NCI-H1694 (cell line): ENCODE data around the gene ASCC3.

ENCODE experiments used
- DNase-seq: peaks from one replicate; lab custom pipeline; 2025; lab: John Stamatoyannopoulos, UW

Gene ASCC3

DNA sequence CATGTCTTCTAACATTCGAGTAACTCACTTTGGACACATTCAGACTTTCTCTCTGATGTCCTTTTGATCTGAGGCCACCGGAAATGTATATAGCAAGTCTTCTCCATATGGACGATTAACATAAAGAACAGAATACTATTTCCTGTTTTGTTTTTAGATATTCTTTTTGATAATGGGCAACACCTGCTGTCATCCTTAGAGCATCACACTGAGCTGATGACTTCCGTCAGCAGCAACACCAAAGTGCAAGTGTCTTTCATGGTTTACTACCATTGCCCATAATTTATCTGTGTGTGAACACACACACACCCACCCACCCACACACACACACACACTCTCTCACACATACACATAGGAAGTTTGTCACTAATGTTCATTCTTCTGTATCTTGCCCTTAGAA lies 303.7 kb downstream of the ASCC3 start:
- no peak for DNase-seq

GRCh38 chr6:100575921-100576320 lies 305.2 kb downstream of the ASCC3 start:
- no peak for DNase-seq

- DNase-seq: no peak
Measured at GRCh38 chr6:100574836-100575235, 306.3 kb downstream of the ASCC3 start.

- DNase-seq: no peak
Measured at GRCh38 chr6:100573166-100573565, 308.0 kb downstream of the ASCC3 start.

DNA sequence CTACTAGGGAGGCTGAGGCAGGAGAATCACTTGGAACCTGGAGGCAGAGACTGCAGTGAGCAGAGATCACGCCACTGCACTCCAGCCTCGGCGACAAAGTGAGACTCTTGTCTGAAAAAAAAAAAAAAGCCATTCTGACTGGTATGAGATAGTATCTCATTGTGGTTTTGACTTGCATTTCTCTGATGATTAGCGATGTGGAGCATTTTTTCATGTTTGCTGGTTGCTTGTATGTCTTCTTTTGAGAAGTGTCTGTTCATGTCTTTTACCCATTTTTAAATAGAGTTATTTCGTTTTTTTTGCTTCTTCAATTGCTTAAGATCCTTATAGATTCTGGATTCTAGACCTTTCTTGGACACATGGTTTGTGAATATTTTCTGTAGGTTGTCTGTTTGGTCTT lies 312.9 kb downstream of the ASCC3 start:
- DNase-seq: no peak

GRCh38 chr6:100566563-100566962 lies 314.6 kb downstream of the ASCC3 start:
- DNase-seq: no peak

GRCh38 chr6:100565439-100566104 lies 315.6 kb downstream of the ASCC3 start:
- DNase-seq: no peak

- no peak for DNase-seq
Measured at GRCh38 chr6:100559859-100560258, 321.3 kb downstream of the ASCC3 start.

- no peak for DNase-seq
Measured at GRCh38 chr6:100554228-100554627, 326.9 kb downstream of the ASCC3 start.

GRCh38 chr6:100553243-100553642 lies 327.9 kb downstream of the ASCC3 start:
- DNase-seq: no peak

DNA sequence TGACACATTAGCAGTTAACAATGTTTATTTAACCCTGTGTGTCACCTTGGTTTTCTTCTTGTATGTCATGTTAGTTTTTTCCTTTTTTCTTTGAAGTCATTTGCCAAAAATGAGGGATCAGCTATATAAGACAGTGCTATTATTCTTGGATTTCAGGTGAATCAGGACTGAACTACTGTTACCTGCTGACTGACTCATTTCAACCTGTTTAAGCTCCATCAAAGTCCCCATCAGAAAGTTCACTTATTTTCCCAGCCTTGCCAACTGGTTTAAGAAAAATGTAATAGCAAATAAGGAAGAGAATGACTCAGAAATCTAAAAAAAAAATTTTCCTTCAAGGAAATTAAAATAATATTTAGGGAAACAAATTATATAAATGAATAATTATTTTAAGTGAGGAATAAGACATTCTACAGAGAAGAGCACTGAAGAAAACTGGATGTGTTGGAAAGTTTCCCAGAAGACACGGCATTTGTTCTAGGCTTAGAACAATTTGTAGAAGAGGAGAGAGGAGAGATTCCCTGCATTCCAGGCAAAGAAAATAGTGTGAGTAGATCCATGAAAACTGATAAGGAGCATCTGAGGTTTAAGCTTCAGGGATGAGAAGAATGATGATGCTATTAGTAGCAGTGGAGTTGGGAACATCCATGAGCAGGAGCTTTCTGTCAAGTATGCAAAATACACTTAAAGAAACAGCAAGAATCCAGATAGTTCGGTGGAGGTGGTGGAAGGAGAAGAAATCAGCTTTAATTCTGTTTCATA lies 331.5 kb downstream of the ASCC3 start:
- DNase-seq: no peak

DNA sequence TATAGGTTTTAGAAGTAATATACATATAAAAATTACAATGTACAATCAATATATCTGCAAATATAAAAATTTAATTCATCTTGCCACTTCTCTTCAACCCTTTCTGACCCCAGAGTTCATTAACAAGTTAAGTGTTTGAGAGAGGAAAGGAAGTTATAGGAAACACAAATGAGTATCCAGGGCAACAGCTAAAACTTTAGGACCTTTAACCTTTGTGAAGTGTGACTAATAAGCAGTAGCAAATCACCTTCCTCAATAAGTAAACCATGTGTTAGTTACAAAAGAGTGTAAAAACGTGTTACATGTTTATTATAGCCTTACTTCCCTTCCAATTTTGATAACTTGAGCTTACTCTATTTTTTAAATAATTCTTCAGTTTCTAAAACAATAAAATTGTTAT lies 343.0 kb downstream of the ASCC3 start:
- no peak for DNase-seq

DNA sequence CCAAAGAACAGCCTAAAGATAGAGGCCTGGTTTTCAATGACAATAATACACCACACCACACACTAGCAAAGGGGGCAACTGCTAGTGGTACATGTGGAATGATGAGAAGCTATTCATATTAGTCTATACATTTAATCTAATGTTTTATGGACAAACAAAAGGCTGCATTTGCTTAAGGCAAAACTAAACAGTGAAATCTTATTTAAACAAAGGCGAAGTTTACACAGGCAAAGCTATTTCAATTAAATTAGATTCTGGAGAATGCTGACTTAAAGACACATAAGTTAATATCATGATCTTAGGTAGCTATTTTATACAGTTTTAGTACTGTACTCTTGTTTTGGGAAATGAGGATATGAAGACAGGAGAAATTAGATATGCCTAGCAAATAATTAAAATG lies 362.5 kb downstream of the ASCC3 start:
- no peak for DNase-seq

GRCh38 chr6:100517633-100518032 lies 363.5 kb downstream of the ASCC3 start:
- DNase-seq: no peak

DNA sequence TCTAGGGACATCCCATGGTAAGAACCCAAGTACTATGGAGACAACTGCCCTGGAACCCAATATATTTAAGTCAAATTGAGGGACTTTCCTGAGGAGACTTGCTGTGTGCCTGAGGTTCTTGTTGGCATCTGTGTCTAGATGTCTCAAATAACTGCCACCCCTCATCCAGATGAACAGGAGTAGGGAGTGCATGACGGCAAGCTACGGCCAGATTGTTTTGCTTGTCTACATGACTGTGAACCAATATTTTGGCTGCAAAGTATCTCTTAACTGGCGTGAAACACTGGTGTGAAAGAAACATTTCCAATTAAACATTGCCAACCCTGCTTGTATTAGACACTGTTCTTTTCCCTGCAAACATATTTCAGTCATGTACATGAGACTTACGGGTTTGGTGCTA lies 364.0 kb downstream of the ASCC3 start:
- peak; percentile 2 for DNase-seq

- DNase-seq: no peak
Measured at GRCh38 chr6:100514660-100515059, 366.5 kb downstream of the ASCC3 start.

DNA sequence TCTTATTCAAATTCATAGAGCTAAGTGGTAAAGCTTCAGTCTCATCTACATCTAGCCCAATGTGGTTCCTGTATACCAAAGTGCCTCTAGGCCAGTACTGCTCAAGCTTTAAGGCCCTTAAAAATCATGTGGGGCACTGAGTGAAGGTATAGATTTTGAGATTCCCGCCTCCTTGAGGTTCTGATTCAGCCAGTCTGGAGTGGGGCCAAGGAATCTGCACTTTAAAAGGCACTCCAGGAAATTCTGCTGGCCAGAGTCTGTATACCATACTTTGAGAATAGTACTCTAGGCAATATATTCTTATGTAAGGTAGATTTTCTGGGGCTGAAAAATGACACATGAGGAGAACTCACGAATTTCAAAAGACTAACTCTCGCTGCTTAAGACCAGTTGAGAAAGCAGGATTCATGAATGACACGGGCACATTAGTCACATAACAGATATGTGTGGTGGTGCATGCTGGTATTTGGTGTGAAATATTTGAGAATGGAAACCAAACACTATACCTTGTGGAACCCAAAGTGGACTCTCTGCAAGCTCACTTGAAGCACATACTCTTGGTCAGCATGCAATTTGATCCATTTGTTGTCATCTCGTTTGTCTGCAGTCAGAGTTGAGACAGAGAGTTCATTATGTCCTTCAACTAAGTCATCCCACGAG lies 368.8 kb downstream of the ASCC3 start:
- no peak for DNase-seq

- no peak for DNase-seq
Measured at GRCh38 chr6:100509101-100509500, 372.0 kb downstream of the ASCC3 start.

GRCh38 chr6:100506651-100507050 lies 374.5 kb downstream of the ASCC3 start:
- DNase-seq: no peak

GRCh38 chr6:100504786-100505737 lies 376.1 kb downstream of the ASCC3 start:
- DNase-seq: no peak

- DNase-seq: no peak
Measured at GRCh38 chr6:100503043-100503705, 378.0 kb downstream of the ASCC3 start.
